Stimulated activated CD4-positive, alpha-beta T cell treated with anti-CD3 and anti-CD28 coated beads, Interleukin-1b, Interleukin-23, amount 100 ng/mL, for 4 hours (primary cell): ENCODE results near the gene TRAF3IP3.

Source experiments
- DNase-seq, 2 donors: peaks; one replicate each; pipeline ENCODE4 v3.0.0-alpha.2; 2020; ENCODE audit warnings: low read depth in 2 of 2

TRAF3IP3 gene

GRCh38 chr1:209755926-209756614 lies at the start of gene TRAF3IP3:
TRAF3IP3 (plus strand) TSS chr1:209756053; CDS start chr1:209760040, 3,987 bp downstream.
- DNase-seq = peak in 1 of 2 donors; percentile 63

DNA sequence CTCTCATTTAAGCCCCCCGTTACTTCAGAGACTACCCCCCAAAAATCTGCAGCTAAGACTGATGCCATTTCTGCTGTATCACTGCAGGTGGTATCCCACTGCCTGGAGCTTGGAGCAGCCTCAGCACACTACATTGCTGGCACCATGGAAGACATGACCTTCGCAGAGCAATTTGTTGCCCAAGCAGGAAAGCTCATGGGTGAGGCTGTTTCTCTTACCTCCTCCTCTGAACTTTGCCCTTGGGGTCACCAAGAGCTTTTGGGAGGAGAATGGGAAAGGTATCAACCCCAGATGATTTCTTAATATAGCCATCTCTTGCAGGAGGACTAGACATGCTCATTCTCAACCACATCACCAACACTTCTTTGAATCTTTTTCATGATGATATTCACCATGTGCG lies 49.2 kb upstream of the TRAF3IP3 start:
- DNase-seq = no peak

DNA sequence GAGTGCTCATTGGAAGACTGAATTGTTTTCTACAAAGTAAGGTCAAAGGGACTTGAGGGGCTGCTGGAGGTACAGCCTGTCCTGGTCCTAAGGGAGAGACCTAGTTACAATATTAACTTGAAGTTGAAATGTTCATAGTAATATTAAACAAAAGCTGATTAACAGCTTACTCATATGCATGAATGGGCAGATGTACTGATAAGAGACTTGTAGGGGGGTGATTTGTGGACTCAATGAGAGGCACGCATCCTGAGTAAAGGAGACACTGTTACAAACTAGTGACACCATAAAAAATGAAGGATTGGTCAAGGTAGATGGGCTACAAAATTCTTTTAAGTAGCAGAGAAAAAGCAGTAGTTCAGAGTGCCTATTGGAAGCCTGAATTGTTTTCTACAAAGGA lies 48.5 kb upstream of the TRAF3IP3 start:
- DNase-seq = no peak

GRCh38 chr1:209708297-209708696 lies 47.6 kb upstream of the TRAF3IP3 start:
- no peak for DNase-seq

- DNase-seq = no peak
These were observed 45.8 kb upstream of the TRAF3IP3 start for GRCh38 chr1:209710093-209710492.

DNA sequence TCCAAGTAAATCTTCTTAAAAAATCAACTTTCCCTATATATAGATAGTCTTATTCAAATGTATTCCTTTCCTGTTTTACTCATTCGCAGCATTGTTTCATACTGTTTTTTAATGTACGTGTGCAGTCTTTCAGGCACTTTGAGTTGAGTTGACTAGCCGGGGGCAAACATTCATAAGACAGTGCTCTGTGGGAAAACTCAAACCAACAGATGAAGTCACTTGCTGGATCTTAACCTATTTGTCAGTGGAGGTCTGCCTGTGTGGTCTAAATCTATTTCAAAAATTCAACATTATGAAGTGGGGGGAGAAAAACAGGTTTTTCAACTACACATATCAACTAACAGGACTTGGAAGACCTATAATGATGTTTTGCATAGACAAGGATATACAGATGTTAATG lies 45.0 kb upstream of the TRAF3IP3 start:
- DNase-seq = no peak

- no peak for DNase-seq
These were observed 41.5 kb upstream of the TRAF3IP3 start for GRCh38 chr1:209714338-209714737.

DNA sequence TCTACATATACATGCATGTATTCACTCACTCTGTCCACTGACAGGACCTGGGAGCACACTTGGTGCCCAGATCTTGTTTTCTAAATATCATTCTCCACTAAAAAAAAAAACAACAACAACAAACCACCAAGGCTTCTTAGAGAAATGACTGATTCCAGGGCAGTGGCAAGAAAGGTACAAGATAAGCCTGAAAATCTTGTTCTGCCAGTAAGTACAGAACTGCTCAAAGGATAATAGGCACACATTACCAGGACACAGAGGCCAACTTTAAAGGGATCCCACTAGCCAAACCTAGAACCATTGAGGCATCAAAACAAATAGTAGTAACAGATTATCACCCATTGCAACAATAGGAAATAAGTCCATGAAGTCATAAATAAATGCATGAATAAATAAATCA lies 40.5 kb upstream of the TRAF3IP3 start:
- no peak for DNase-seq

DNA sequence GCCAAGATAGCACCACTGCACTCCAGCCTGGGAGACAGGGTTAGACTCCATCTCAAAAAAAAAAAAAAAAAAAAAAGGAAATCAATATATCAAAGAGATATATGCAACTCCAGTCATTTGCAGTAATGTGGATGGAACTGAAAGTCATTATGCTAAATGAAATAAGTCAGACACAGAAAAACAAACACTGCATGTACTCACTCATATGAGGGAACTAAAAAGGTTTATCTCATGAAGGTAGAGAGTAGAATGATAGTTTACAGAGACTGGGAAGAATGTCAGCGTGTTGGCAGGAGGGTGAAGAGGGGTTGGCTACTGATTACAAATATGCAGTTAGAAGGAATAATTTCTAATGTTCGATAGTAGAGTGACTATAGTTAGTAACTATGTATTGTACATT lies 38.0 kb upstream of the TRAF3IP3 start:
- no peak for DNase-seq

DNA sequence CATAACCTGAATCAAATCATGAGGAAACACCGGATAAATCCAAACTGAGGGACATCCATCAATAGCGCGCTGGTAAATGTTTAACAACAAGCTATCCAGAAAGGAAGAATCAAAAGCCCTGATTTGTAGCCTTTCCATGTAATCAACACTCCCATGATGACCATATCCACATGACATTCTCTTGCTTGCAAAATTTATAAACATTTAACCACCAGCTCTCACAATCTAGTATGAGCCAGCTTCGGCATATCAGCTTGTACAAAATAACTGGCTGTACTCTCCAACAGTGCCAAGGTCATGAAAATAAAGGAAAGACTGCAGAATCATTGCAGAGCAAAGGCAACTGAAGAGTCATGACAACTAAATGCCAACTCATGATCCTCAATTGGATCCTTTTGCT lies 35.5 kb upstream of the TRAF3IP3 start:
- no peak for DNase-seq

DNA sequence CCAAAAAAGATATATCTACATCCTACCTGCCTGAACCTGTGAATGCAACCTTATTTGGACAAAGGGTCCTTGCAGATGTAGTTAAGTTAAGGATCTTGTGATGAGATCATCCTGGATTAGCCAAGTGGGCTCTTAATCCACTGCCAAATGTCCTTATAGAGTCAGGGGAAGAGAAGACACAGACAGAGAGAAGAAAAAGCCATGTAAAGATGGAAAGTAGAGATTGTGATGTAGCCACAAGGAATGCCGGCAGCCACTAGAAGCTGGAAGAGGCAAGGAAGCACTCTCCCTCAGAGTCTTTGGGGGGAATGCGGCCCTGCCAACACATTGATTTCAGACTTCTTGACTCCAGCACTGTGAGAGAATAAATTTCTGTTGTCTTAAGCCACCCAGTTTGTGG lies 35.0 kb upstream of the TRAF3IP3 start:
- no peak for DNase-seq

DNA sequence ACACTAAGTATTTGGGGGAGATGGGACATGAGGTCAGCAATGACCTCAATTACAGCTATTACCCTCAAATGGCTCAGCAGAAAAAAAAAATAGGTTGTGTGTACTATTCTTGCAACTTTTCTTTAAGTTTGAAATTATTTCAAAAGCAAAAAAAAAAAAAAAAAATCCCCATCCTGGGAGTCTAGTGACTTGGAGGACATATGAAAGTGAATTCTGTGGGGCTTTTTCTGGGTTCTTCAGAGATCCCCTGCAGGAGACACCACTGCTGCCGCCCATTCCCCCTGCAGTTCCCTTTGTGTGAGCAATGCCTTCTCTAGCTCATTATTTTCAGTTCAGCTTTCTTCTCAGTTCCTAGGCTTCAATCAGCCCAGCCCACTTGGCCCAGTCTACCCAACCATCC lies 34.5 kb upstream of the TRAF3IP3 start:
- no peak for DNase-seq

DNA sequence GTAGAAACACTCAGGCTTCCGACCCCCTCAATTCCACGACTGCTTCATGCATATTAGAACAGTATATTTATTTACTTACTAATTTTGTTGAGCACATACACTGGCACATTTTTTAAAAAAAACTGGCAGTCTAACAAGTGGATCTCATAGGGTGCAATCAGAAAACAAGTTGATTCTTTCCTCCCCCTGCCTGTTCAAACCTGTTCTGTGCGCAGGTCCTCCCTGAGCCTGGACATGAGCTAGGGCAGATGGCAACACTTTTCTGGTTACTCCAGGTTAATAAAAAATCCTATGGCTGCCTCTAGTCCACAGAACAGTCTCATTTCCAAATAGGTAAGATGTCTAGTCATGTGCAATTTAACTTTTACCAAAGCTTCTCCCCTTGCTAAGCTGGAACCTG lies 32.6 kb upstream of the TRAF3IP3 start:
- no peak for DNase-seq

GRCh38 chr1:209723756-209724693 lies 31.8 kb upstream of the TRAF3IP3 start:
- DNase-seq = peak; percentile 2 to 11

DNA sequence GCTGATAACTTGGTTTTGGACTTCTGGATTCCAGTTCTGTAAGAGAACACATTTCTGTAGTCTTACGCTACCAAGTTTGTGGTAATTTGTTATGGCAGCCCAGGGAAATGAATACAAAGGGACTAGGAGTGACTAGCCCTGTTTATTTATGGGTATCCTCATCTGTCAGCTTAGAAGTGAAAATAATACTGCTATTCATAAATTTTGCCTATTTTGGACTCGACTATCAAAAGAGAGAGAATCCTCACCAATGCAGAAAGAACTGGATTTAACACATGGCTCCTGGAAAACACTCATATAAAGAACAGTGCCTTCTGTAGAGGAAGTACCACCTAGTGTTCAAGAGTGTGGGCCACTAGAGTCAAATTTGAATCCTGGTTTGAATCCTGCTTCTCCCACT lies 28.6 kb upstream of the TRAF3IP3 start:
- no peak for DNase-seq

DNA sequence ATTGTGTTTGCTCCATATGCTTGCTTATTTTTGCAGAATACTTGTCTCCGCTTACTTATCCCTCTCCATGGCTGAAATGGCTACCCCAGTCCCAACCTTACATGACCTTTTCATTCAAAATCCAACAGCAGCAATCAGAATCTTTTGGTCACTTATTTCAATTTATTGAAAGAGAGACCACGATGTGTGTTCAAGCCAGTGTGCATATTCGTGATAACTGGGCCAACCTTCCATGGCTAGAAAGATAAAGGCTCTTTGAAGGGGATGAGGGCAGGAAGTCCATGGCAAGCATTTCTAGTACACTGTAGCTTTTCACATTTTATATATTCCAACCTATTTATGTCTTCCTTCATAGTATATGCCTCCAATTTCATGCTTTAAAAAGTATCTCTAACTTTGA lies 28.1 kb upstream of the TRAF3IP3 start:
- DNase-seq = no peak

- no peak for DNase-seq
These were observed 27.4 kb upstream of the TRAF3IP3 start for GRCh38 chr1:209728466-209728865.

DNA sequence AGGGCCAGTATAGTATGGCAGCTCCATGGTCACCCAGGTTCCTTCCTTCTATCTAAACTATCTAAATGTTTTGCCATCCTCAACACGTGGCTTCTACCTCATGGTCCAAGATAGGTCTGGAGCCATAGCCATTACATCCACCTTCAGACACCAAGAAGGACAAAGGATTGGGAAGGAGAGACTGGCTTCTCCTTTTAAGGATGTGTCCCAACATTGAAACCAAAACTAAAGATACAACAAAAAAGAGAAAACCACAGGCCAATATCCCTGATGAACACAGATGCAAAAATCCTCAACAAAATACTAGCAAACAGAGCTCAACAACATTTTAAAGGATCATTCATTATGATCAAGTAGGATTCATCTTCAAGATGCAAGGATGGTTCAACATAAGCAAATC lies 26.4 kb upstream of the TRAF3IP3 start:
- DNase-seq = no peak

- DNase-seq = no peak
These were observed 23.1 kb upstream of the TRAF3IP3 start for GRCh38 chr1:209732725-209733124.

GRCh38 chr1:209733409-209734192 lies 22.3 kb upstream of the TRAF3IP3 start:
- no peak for DNase-seq

GRCh38 chr1:209736490-209737117 lies 19.2 kb upstream of the TRAF3IP3 start:
- no peak for DNase-seq

DNA sequence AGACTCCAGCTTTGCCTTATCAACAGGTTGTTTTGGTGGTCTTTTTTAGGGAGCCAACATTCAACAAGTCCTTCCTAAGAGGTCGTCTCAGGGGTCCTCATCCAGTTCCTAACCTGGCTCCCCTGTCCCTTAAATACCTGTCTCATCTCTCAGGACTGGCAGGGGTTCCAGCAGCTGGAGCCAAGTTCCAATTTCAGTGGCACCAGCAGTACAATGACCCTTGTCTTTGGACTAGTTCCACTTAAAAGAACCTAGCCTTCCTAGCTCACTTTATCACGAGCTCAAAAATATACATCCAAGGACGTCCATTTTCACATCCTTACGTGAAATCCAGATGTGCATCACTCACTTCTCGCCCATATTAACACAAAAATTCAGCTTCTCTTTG lies 18.7 kb upstream of the TRAF3IP3 start:
- no peak for DNase-seq
